CMK (cell line): ENCODE measurements around the gene TCF19.

ENCODE experiments used
- DNase-seq: peaks from one replicate; pipeline ENCODE4 v3.0.0-alpha.2; 2010; ENCODE audit warnings: low read depth

The TCF19 gene

GRCh38 chr6:31128093-31128676 lies 30.2 kb upstream of the TCF19 start:
- DNase-seq, result no peak

- DNase-seq, result no peak
These were observed 29.3 kb upstream of the TCF19 start for GRCh38 chr6:31129130-31129529.

- no peak for DNase-seq
These were observed 27.6 kb upstream of the TCF19 start for GRCh38 chr6:31130751-31131150.

GRCh38 chr6:31131595-31131994 lies 26.8 kb upstream of the TCF19 start:
- no peak for DNase-seq

GRCh38 chr6:31132806-31133205 lies 25.6 kb upstream of the TCF19 start:
- no peak for DNase-seq

GRCh38 chr6:31135710-31136109 lies 22.7 kb upstream of the TCF19 start:
- no peak for DNase-seq

DNA sequence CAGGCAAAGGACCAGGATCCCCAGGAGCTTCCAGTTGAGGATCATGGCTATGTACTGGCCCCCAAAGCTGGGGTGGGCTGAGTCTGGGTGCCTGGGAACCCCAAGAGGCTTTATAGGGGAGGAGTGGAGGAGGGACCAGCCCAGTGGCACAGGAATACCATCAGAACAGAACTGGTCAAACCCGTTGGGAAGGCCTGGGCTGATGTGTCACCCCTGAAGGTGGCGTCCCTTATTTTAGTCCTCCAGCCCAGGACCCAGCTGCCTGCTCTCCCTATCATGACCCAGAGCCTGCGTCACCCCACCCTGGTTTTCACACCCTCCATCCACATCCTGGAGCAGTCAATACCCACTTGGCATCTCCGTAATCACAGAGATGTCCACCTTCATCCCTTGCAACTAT lies 19.4 kb upstream of the TCF19 start, which contains the start of gene PSORS1C2:
PSORS1C2 (minus strand) TSS at position 85 of the 400 bp plus-strand sequence; CDS start at position 45, 40 bp downstream.
- no peak for DNase-seq

DNA sequence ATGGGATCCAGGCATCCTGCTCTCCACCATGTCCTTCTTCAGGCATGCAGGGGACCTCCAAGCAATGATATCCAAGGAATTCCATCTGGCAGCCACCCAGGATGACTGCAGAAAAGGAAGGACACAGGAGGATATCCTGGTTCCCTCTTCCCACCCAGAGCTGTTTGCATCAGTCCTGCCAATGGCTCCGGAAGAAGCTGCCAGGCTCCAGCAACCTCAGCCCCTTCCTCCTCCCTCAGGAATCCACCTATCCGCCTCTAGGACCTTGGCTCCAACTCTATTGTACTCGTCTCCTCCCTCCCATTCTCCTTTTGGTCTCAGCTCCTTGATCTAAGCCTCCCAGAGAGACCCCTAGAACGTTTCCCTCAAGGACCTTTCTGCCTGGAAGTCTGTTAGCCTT lies 18.8 kb upstream of the TCF19 start:
- DNase-seq, result no peak

DNA sequence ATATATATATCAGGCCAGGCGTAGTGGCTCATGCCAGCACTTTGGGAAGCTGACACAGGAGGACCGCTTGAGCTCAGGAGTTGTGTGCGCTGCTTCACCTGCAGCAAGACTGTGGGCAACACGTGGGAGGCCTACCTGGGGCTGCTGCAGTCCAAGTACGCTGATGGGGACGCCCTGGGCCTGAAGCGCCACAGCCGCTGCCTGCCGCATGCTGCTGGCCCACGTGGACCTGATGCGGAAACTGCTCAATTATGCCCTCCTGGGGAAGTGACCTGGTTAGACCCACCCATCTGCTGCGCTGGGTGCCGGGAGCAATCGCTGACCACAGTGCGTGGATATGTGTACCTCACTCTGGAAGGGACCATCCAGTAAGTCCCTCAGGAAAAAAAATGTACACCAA lies 17.7 kb upstream of the TCF19 start:
- DNase-seq, result no peak

DNA sequence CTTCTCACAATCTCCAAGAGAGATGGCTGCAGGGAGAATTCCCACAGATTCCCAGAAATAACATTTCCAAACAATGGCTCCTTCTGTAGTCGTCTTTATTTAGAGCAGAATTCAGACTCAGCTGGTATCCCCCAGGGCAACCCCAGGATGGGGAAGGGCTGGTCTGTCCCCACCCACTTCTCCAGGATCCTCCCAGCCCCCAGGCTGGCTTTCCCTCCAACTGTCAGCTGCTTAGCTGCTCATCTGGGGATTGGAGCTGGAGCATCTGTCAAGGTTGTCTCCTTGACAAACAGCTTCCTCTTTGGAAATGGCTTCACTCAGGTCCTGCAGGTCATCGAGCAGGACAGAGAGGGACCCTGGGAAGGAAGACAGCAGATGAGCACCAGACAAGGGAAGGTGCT lies 16.0 kb upstream of the TCF19 start:
- no peak for DNase-seq

DNA sequence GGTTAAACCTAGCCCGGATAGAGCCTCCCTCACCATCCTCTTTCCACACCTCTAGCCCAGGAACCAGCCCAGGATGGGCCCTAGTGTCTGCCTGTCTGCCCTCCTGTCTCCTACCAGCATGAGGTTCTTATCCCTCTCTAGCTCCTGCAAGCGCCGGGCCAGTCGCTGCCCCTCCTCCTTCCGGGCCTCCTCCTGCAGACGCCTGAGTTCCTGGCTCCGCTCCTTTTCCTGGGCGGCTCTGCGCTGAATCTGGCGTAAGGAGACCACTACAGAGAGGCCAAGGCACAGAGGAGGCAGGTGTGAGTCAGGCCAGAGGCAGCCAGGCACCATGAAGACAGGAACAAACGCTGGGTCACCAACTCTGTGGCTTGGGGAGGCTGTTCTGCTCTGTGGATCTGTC lies 15.2 kb upstream of the TCF19 start:
- DNase-seq, result no peak

DNA sequence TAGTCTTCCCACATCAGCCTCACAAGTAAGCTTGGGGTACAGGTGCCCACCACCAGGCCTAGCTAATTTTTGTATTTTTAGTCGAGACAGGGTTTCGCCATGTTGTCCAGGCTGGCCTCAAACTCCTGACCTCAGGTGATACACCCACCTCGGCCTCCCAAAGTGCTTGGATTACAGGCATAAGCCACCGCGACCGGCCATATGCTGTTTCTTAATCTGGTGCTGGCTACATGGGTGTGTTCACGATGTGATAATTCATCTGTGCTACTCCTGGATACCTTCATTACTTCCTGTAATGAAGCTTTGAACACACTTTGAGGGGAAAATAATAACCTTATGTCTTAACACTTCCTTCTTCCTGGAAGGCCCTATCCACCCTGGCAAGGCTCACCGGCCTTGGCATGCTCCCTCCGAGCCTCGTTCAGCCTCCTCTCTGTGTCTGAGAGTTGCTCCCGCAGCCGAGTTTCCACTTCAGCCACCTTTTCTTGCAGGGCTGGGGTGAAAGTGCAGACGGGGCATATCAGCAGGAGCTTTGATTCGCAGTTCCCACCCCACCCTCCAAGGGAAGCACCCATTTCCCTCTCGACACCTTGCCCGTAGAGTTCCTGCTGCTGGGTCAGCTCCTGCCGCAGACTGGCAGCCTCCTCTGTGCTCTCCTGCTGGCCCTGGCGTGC lies 14.0 kb upstream of the TCF19 start:
- DNase-seq, result no peak

DNA sequence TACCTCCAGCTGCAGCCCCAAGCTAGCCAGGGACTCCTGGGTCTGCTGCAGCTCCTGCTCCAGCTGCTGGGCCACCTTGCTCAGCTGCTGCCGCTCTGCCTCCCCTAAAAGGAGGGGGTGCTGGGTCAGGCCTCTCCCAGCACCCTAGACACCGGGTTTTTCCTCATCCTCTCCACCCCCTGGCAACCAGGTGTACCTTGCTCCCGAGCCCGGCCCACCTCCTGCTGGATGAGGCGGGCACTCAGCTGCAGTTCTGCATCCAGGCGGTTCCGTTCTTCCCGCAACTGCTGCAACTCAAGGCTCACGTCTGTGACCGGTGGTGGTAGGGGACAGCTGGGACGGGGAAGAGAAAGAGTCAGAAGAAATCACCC lies 13.4 kb upstream of the TCF19 start:
- DNase-seq, result no peak

DNA sequence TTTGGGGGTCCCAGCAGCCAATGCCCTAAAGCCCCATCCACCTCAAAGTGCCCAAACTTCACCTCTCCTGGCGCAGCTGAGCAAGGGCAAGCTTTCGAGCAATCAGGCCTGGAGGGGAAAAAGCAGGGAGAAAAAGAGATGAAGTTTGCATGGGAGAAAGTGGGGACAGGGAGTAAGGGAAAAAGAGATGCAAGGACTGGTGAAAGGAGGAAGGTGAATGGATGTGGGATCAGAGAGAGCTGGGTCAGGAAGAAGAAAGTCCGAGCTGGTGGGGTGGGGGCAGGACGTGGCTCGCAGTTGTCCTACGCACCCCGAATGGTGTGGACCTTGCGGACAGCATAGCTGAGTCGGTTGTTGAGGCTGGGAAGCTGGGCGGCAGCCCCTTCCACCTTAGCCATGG lies 13.0 kb upstream of the TCF19 start:
- DNase-seq, result no peak

- DNase-seq, result no peak
These were observed 8.5 kb upstream of the TCF19 start for GRCh38 chr6:31149827-31150447.

DNA sequence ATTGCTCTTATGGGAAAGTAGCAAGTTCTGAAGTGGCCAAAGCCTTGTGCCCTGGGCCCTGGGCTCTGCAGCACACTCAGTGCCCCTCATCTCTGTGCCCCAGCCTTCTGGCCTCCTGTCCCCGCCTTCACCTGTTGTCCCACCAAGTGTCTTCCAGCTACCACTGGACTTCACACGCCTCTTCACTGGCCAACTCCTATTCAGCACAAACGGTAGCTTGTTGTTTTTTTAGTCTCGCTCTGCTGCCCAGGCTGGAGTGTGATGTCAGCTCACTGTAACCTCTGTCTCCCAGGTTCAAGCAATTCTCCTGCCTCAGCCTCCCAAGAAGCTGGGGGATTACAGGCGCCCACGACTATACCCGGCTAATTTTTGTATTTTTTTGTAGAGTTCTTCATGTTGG lies 5.6 kb upstream of the TCF19 start:
- no peak for DNase-seq

GRCh38 chr6:31154436-31154835 lies 4.0 kb upstream of the TCF19 start:
- no peak for DNase-seq

DNA sequence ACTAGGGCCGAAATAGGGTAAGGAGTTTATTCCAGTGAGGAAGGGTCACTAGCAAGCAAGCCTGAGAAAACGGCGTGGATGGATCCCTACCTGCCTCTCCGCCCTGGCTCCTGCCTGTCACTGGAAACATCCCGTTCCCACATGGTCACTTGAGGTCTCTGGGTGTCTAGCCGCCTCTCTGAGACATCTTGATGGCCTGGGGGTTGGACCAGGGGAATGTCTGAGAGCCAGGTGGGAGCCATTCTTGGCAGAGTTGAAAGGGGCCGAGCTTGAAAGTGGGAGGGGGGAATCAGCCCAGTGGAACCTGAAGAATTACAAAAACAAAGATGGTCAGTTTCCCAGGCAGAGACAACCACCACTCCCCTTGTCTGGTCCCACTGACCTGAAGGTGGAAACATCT lies 1.7 kb upstream of the TCF19 start:
- no peak for DNase-seq

- DNase-seq, result no peak
These were observed 763 bp upstream of the TCF19 start, which contains the start of gene CCHCR1 for GRCh38 chr6:31157513-31158139. Gene CCHCR1, minus strand, starts transcription at chr6:31157802. Its CDS starts 202 bp downstream, at chr6:31157600.

- DNase-seq, result no peak
These were observed 770 bp downstream of the TCF19 start for GRCh38 chr6:31158863-31159855.

GRCh38 chr6:31161216-31162126 lies 3.1 kb downstream of the TCF19 start:
- no peak for DNase-seq
